ENCODE results near the gene TMEM250.

Gene TMEM250

DNA sequence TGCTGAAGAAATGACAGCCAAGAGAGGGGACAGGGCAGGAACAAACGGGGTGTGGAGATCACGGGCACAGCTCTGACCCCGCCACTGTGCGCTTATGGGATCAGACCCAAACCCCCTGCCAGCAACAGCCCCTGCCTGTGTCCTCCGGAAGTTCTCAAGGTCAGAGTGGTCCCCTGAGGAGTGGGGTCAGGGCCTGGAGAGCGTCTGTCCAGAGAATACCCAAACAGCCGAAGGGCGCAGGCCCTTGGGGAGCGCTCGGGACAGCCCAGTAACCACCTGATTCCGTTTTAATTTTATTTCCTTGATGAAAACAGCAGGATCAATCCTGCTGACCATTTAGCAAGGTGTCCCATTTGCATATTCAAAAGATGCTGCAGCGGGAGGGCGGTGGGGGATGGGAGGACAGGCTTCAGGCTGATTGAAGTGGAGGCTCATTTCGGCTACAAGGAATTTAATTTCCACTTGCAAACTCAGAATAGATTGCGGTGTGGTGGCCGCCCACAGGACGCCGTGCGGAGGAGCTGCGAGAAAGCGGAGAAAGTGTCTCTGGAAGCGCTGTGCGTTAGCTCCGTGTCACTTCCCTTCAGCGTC, 32.6 kb upstream of the TMEM250 start:
- TF ChIP-seq, protein P1, sequence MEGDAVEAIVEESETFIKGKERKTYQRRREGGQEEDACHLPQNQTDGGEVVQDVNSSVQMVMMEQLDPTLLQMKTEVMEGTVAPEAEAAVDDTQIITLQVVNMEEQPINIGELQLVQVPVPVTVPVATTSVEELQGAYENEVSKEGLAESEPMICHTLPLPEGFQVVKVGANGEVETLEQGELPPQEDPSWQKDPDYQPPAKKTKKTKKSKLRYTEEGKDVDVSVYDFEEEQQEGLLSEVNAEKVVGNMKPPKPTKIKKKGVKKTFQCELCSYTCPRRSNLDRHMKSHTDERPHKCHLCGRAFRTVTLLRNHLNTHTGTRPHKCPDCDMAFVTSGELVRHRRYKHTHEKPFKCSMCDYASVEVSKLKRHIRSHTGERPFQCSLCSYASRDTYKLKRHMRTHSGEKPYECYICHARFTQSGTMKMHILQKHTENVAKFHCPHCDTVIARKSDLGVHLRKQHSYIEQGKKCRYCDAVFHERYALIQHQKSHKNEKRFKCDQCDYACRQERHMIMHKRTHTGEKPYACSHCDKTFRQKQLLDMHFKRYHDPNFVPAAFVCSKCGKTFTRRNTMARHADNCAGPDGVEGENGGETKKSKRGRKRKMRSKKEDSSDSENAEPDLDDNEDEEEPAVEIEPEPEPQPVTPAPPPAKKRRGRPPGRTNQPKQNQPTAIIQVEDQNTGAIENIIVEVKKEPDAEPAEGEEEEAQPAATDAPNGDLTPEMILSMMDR (IDR thresholded peaks at IDR 0.05) = no peak

DNA sequence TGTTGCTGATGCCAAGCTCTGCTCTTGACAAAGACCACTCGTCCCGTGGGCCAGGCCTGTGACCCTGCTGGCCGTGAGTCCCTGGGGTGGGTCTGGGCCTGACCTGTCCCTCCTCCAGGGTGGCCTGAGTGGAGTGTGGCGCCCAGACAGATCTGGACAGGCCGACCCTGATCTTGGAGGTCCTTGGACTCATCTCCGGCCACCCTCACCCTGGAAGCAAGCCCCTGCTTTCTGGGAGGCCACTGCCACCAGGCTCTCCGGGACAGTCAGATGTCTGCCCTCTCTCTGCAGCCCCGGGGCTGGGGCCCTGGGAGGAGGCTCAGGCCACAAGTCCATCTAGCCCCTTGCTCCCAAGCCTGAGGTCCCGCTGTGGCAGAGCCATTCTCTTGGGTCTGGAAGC, 31.2 kb upstream of the TMEM250 start:
- TF ChIP-seq, protein P1 (IDR thresholded peaks at IDR 0.05) = no peak

- TF ChIP-seq, protein P1 (IDR thresholded peaks at IDR 0.05) = no peak
These were observed 30.7 kb upstream of the TMEM250 start for GRCh38 chr9:136149337-136149736.

DNA sequence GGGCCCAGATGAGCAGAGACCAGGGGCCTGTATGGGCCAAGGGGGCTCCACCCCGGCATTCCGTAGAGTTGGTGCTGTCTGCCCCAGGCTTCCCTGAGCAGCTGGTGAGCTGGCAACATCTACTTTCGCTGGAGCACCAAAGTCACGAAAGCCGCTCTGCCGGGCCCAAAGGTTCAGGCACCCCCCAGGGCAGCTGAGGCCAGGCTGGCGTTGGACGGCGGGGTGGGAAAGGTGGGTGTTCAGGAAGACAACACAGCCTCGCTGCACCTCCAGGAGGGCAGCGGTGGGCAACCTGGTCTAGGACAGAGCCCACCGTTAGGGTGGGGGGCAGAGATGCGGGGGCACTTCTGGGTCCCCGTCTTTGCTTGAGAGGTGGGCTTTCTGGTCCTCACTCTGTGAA, 30.1 kb upstream of the TMEM250 start:
- TF ChIP-seq, protein P1 (IDR thresholded peaks at IDR 0.05) = no peak

DNA sequence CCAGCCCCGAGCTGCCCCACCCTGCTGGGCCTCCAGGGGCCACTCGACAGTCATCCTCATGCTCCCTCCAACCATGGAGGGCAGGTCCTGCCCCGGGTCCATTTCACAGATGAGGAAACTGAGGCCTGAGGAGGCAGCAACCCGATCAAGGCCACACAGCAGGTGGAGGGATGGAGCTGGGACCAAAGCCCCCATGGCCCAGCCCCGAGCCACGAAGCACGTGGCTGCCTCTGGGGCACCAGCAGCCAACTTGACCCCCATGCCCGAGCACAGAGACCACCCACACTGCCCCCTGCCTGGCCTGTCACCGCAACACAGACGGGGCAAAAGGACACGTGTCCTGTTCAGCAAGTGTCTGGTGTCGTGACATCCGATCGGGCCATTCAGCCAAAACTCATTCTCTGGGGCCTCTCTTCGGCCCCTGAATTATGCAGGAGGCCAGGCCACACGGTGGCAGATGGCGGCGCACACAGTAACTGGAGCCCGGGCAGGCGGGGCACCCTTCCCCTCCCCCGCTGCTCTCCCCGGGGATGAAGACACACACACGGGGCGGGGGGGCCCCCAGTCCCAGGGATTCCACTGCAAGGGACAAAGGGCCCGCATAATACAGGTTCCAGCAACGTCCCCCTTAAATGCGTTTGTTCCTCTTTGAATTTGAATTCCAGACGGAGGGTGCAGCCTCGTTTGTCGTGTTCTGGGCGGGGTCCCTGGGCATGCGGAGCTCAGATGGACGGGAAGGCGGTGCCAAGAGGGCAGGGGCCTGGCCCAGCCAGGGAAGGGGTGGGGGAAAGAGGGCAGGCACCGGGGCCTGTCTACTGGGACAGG, 29.4 kb upstream of the TMEM250 start:
- TF ChIP-seq, protein P1 (IDR thresholded peaks at IDR 0.05) = no peak

GRCh38 chr9:136147038-136147889, 28.6 kb upstream of the TMEM250 start:
- TF ChIP-seq, protein P1 (IDR thresholded peaks at IDR 0.05) = no peak

Data from LNCAP (cell line).